ENCODE results near the gene SUGCT. TPM values are rescaled to one million over a fixed set of nuclear protein-coding genes. Genes with fewer than 3 reads are reported as not detected.

Gene SUGCT
- total and polyA plus RNA-seq, 9 of the 15 experiments (the other 6 are each of a cell fraction or from before 2014, with no cell fraction given) = 0.58 to 2.5 (median 1.4) TPM

GRCh38 chr7:40551685-40552576 lies 417.1 kb downstream of the SUGCT start (continued):
- TF ChIP-seq ATF3 (IDR thresholded peaks at IDR 0.05) = peak; percentile 18; the same call in 1 of the 2 replicates
- no peak for TF ChIP-seq ATF3 (CRISPR knock-in tag; conservative IDR thresholded peaks at IDR 0.05)
- TF ChIP-seq SMAD4 (CRISPR knock-in tag; conservative IDR thresholded peaks at IDR 0.05) = 0 out of 2 replicates have a peak, but pooled peaks have one; percentile 31
- peak; percentile 60 for TF ChIP-seq MEIS2 (IDR thresholded peaks at IDR 0.05; ENCODE audit: partially characterized antibody)
- TF ChIP-seq NCOR1 (IDR thresholded peaks at IDR 0.05) = 0 out of 2 replicates have a peak, but pooled peaks have one; percentile 17
- TF ChIP-seq E2F3 (CRISPR knock-in tag; IDR thresholded peaks at IDR 0.05) = no peak
- no peak for TF ChIP-seq MYBL2 (IDR thresholded peaks at IDR 0.05; ENCODE audit: low read depth)
- TF ChIP-seq MYBL2 (CRISPR knock-in tag; IDR thresholded peaks at IDR 0.05; ENCODE audit: borderline replicate concordance) = no peak
- TF ChIP-seq DDX20 (tag; IDR thresholded peaks at IDR 0.05; ENCODE audit: low read depth) = 0 out of 2 replicates have a peak, but pooled peaks have one; percentile 36
- TF ChIP-seq E2F1 (CRISPR knock-in tag; IDR thresholded peaks at IDR 0.05) = no peak
- TF ChIP-seq TEAD4 (IDR thresholded peaks at IDR 0.05; ENCODE audit: low read length) = peak; percentile 50; the same call in 1 of the 2 replicates
- TF ChIP-seq TEAD4 (CRISPR knock-in tag; IDR thresholded peaks at IDR 0.05; ENCODE audit: borderline replicate concordance) = no peak
- no peak for TF ChIP-seq MLLT1 (IDR thresholded peaks at IDR 0.05)
- no peak for TF ChIP-seq PBX2 (CRISPR knock-in tag; IDR thresholded peaks at IDR 0.05; ENCODE audit: low read depth)
- peak; percentile 63 for TF ChIP-seq PBX2 (tag; conservative IDR thresholded peaks at IDR 0.05; ENCODE audit: low read depth)
- no peak for TF ChIP-seq TAL1 (IDR thresholded peaks at IDR 0.05)

All from K562 (cell line).